ENCODE measurements around the gene MTF2.

MTF2 gene

GRCh38 chr1:93056649-93057048 is 22.4 kb upstream of the MTF2 start:
- Histone ChIP-seq H3K27me3 (replicated peaks; ENCODE audit: insufficient read depth, low read length) (no peaks in the 10 kb centered on the region), H3K79me2 (ENCODE audit: low read length) (no peaks in the 10 kb centered on the region), H3K36me3 (replicated peaks; ENCODE audit: insufficient read depth, low read length) (no peaks in the 10 kb centered on the region), H3K9me3 (replicated peaks; ENCODE audit: insufficient read depth, low read length) (no peaks in the 10 kb centered on the region), H3K4me2 (ENCODE audit: low read depth, low read length) (no peak overlapping the region), H3K4me1 (ENCODE audit: low read length) (no peaks in the 10 kb centered on the region), H3K9ac (ENCODE audit: low read length) (no peak overlapping the region), H3F3A (ENCODE audit: insufficient read depth, low read length) (no peaks in the 10 kb centered on the region), H4K20me1 (ENCODE audit: insufficient read depth, low read length) (no peaks in the 10 kb centered on the region), H3K9me2 (replicated peaks; ENCODE audit: insufficient read depth, low read length) (no peaks in the 10 kb centered on the region), H3K4me3 (ENCODE audit: low read length) (no peak overlapping the region), H2AFZ (ENCODE audit: low read length) (no peak overlapping the region), H3K27ac (ENCODE audit: low read length) (no peak overlapping the region)
- DNase-seq = no peak
- TF ChIP-seq EZH2phosphoT487 (IDR thresholded peaks at IDR 0.05; ENCODE audit: low read length) (no peak), CTCF (IDR thresholded peaks at IDR 0.05; ENCODE audit: low read length) (no peak), EZH2 (optimal IDR thresholded peaks at IDR 0.05; ENCODE audit: low read depth, low read length) (no peak)

- DNase-seq = peak; percentile 57
- Histone ChIP-seq H3K4me3 (ENCODE audit: low read length) (no peak overlapping the region), H4K20me1 (ENCODE audit: insufficient read depth, low read length) (no peaks in the 10 kb centered on the region), H3K9me2 (replicated peaks; ENCODE audit: insufficient read depth, low read length) (no peaks in the 10 kb centered on the region), H3F3A (ENCODE audit: insufficient read depth, low read length) (no peaks in the 10 kb centered on the region), H3K27me3 (replicated peaks; ENCODE audit: insufficient read depth, low read length) (no peaks in the 10 kb centered on the region), H3K79me2 (ENCODE audit: low read length) (no peaks in the 10 kb centered on the region), H3K36me3 (replicated peaks; ENCODE audit: insufficient read depth, low read length) (no peaks in the 10 kb centered on the region), H3K27ac (ENCODE audit: low read length) (no peak overlapping the region), H3K9me3 (replicated peaks; ENCODE audit: insufficient read depth, low read length) (no peaks in the 10 kb centered on the region), H2AFZ (ENCODE audit: low read length) (no peak overlapping the region), H3K4me2 (ENCODE audit: low read depth, low read length) (no peak overlapping the region), H3K4me1 (ENCODE audit: low read length) (no peaks in the 10 kb centered on the region), H3K9ac (ENCODE audit: low read length) (no peak overlapping the region)
- TF ChIP-seq CTCF (IDR thresholded peaks at IDR 0.05; ENCODE audit: low read length) (peak; percentile 61), EZH2phosphoT487 (IDR thresholded peaks at IDR 0.05; ENCODE audit: low read length) (no peak)
Observed at GRCh38 chr1:93061895-93062792, 16.9 kb upstream of the MTF2 start.

GRCh38 chr1:93076268-93076667 is 2.8 kb upstream of the MTF2 start:
- H3K9me2 ChIP-seq (replicated peaks; ENCODE audit: insufficient read depth, low read length) = no peaks in the 10 kb centered on the region
- no peak overlapping the region for H3K4me3 ChIP-seq (ENCODE audit: low read length)
- DNase-seq = no peak
- H3K27me3 ChIP-seq (replicated peaks; ENCODE audit: insufficient read depth, low read length) = no peaks in the 10 kb centered on the region
- H3K9me3 ChIP-seq (replicated peaks; ENCODE audit: insufficient read depth, low read length) = no peaks in the 10 kb centered on the region
- H3K4me1 ChIP-seq (ENCODE audit: low read length) = 0 out of 2 replicates have a peak, but pooled peaks cover 4% of the 10 kb centered on the region
- H3K36me3 ChIP-seq (replicated peaks; ENCODE audit: insufficient read depth, low read length) = no peaks in the 10 kb centered on the region
- H2AFZ ChIP-seq (ENCODE audit: low read length) = no peak overlapping the region
- H4K20me1 ChIP-seq (ENCODE audit: insufficient read depth, low read length) = peaks cover 4% of the 10 kb centered on the region; the same call in 1 of the 2 replicates
- peaks cover 8% of the 10 kb centered on the region for H3F3A ChIP-seq (ENCODE audit: insufficient read depth, low read length)
- TF ChIP-seq EZH2phosphoT487 (IDR thresholded peaks at IDR 0.05; ENCODE audit: low read length) = no peak
- no peak for TF ChIP-seq EZH2 (optimal IDR thresholded peaks at IDR 0.05; ENCODE audit: low read depth, low read length)
- TF ChIP-seq CTCF (IDR thresholded peaks at IDR 0.05; ENCODE audit: low read length) = no peak
- H3K27ac ChIP-seq (ENCODE audit: low read length) = no peak overlapping the region
- H3K79me2 ChIP-seq (ENCODE audit: low read length) = peaks cover 22% of the 10 kb centered on the region
- no peak overlapping the region for H3K9ac ChIP-seq (ENCODE audit: low read length)
- H3K4me2 ChIP-seq (ENCODE audit: low read depth, low read length) = no peak overlapping the region

Data from MM.1S (cell line).